ENCODE results near the gene QSOX1.
"Not testable (repeated sequence)": the region's sequence is repeated elsewhere in the genome, so short reads cannot be mapped to it uniquely, and the experiment has no call there.

QSOX1 gene

DNA sequence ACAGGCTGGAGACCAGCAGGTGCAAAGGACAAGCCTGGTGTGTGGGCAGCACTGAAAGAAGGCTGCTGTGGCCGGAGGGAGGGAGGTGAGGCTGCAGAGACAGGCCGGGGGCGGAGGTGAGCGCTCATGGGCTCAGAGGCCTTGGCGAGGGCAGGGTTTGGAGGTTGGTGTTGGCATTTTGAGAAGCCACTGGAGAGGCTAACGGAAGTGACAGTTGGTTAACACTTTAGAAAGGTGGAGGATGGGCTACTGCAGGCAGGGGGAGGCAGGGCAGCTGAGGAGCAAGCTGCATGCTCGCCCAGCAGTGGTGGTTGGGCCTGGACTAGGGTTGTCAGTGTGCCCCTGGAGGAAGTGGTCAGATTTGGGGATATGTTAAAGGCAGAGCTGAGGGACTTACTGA is 37.5 kb downstream of the QSOX1 start:
- no peak for DNase-seq (ENCODE audit: low read depth)

DNA sequence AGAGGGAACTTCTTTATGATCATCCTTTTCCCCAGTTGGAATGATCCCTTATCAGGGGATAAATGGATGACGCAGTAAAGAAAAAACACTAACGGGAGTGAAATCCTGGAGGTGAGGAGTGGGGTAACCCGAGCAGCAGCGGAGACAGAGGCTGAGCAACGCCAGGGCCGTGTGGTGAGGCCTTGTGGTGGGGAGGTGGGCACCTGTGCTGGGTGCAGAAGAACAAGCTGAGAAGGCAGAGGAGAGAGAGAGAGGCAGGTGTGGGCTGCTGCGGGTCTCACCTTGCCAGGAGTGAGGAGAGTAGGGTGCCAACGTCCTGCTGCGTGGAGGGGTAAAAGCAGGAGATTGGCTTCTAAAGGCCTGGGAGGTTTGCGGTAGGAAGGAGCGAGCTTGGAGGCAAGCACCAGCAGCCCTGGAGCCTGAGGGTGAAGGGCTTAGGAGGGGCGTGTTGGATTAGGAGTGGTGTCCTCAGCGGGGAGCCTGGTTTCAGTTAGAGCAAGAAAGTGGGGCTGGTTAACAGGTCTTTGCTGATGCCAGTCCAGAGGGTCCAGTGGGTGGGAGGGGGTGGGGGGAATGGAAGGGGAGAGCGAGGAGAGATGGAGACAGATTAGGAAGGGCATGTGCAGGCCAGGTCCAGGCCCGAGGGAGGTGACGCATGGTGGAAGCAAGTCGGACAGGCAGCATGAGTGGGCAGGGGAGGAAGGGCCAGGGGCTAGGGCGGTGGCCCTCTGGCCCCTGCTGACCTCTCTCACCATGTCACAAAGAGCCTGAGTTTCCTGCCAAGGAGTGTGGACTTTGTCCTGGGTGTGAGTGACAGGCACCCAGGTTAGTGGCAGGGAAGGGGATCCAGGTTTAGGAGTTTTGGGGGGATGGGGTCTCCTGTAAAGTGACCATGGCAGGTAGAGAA is 38.7 kb downstream of the QSOX1 start:
- no peak for DNase-seq (ENCODE audit: low read depth)

DNA sequence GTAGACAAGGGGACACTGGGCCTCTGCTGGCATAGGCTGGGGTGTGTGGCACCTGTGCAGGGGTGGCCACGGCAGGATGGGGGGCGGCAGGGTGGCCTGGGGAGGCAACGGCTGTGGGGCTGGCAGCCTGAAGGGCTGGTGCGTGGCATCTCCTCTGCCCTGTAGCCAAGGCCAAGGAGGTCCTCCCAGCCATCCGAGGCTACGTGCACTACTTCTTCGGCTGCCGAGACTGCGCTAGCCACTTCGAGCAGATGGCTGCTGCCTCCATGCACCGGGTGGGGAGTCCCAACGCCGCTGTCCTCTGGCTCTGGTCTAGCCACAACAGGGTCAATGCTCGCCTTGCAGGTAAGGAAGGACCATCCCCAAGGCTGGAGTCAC is 39.4 kb downstream of the QSOX1 start:
- no peak for DNase-seq (ENCODE audit: low read depth)

DNA sequence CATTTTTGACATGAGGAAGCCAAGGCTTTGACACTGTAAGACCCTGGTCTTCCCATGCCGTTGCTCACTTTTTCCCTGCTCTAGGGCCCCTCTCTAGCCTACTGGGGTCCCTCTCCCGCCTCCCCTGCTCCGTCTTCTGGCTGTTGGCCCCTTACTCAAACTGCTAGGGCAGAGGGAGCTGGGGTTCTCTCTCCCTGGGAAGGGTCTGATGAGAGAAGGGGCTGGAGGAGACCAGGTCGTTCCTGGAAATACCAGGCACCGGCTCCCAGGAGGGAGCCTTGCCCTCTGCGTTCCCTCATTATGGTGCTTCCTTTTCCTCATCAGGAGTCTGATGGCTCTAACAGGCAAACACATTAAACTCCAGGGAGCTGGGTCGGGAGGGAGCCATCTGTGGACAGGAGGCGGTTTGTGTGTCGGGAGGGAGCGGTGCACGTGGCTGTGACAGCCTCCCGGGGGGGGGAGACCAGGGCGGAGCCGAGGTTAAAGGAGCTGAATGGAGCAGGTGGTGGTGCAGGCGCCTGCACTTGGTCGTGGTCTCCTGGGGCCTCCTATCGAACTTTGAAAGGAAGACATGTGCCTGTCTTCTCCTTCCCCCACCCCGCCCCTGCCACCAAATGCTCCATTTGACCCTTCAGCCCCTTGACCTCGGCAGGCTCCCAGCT is 40.0 kb downstream of the QSOX1 start:
- no peak for DNase-seq (ENCODE audit: low read depth)

DNA sequence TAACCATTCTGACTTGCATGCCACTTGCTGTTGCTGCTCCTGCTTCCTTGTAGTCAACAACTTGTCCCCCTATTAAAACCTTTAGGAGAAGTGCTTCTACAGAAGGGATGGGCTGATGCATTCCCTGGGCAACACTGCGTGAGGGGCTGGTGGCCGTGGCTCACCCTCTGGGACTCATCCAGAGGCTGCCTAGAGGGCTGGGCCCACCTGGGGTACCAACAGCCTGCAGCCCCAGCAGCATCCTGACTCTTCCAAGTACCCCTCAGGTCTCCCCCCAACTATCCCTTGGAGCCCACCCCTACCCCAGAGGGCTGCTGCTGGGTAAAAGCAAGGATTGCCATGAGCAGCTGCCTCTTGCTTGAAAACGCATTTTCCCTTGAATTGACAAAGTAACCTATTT is 40.7 kb downstream of the QSOX1 start:
- no peak for DNase-seq (ENCODE audit: low read depth)

DNA sequence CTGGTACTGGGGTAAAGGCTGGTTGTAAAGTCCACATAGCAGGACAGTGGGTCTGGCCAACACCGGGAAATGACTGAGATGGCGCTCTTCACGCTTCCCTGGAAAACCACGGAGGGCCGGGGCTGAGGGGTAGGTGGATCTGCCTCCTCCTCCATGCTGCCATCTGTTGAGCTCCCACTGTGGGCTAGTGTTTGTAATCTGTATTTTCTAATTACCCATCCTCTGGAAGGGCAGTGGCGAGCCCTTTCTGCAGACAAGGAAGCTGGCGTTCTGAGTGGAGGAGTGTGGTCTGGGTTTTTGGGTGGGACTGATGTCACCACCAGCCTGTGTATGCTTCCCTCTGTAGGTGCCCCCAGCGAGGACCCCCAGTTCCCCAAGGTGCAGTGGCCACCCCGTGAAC is 41.2 kb downstream of the QSOX1 start:
- no peak for DNase-seq (ENCODE audit: low read depth)

DNA sequence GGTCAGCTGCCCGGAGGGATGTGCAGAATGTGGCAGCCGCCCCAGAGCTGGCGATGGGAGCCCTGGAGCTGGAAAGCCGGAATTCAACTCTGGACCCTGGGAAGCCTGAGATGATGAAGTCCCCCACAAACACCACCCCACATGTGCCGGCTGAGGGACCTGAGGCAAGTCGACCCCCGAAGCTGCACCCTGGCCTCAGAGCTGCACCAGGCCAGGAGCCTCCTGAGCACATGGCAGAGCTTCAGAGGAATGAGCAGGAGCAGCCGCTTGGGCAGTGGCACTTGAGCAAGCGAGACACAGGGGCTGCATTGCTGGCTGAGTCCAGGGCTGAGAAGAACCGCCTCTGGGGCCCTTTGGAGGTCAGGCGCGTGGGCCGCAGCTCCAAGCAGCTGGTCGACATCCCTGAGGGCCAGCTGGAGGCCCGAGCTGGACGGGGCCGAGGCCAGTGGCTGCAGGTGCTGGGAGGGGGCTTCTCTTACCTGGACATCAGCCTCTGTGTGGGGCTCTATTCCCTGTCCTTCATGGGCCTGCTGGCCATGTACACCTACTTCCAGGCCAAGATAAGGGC is 41.9 kb downstream of the QSOX1 start:
- no peak for DNase-seq (ENCODE audit: low read depth)

DNA sequence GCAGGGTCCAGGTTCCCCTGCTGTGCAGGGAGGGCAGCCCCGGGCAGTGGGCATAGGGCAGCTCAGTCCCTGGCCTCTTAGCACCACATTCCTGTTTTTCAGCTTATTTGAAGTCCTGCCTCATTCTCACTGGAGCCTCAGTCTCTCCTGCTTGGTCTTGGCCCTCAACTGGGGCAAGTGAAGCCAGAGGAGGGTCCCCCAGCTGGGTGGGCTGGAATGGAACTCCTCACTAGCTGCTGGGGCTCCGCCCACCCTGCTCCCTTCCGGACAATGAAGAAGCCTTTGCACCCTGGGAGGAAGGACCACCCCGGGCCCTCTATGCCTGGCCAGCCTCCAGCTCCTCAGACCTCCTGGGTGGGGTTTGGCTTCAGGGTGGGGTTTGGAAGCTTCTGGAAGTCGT is 42.6 kb downstream of the QSOX1 start:
- no peak for DNase-seq (ENCODE audit: low read depth)

DNA sequence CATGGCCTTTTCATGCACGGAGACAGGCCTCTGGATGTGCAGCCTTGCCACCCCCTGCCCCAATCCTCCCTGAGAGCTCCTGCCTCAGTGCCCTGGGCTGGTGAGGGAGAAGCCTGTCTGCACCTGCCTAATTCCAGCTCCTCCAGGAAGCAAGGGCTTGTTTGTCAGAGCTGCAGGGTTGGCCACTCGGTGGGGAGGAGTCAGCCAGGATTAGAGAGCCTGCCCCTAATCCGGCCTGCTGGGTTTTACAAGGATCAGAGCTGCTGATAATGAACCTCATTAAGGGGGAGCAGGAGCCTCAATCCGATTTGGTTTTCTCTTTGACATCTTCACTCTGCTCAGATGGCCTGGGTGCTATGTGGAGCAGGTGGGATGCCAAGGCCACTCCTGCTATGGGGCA is 43.5 kb downstream of the QSOX1 start:
- no peak for DNase-seq (ENCODE audit: low read depth)

DNA sequence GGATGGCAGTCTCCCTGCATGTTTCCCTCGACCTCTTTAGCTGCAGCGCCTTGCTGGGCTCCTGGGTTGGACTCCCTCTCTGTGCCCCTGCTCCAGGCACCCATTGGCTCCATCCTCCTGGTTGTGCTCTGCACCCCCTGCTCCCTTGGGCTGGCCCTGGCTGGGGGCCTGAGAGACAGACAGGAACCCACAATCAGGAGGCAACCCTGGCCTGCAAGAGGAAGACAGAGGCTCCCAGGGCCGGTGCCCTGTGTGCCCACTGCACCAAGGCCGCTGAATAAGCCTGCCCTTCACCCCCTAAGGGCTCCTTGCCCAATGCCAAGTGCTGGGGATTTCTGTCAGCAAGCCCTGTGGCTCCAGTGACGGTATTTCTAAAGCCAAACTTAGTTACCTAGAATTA is 43.9 kb downstream of the QSOX1 start:
- no peak for DNase-seq (ENCODE audit: low read depth)

DNA sequence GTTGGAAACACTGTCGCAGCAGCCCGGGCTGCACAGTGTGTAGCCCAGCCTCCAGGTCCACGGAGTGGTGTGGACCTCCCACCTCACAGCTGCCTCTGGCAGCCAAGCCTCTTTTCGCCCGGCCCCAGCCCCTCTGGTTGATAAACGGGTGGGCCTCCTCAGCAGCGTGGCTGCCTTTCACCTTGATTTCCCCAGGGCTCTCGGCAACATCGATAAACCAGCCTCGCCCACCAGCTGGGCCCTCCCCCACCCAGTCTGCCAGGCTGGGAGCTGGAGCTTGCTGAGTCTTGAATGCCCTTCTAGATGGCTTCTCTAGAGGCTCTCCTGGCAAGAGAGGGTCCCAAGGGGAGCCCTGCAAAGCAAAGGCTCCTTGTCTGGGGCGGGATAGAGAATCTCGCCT is 44.3 kb downstream of the QSOX1 start:
- no peak for DNase-seq (ENCODE audit: low read depth)

DNA sequence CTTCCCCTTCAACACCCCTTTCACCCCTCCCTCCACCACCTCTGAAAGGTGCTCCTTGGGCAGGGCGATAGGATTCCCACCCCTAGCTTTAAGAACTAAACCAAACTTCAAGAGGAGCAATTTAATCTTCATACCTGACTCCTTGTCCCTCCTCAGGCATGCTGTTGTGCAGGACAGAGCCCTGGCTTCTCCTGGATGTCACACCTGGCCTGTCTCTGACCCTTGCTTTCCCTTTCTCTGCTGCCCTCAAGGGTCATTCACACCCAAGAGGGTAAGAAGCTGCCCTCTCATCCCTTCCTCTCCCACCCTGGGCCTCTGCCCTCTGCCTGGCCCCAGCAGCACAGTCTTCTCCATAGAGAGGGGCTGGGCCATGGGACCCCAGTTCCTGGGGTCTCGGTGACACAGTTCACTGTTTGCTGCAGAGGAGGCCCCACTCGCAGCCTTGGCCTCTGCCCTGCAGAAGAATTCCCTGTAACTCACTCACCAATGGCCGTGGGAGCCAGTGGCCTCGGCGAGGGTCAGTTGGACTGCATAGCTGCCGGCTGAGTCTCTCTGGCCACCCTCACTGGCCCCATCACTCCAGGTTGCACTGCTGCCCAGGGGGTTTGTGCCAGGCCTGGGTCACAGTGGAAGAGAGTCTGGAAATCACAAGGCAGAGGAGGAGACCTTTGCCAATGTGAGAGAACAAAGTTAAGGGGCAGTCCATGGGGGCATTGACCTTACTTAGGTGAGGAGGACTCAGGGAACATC is 47.0 kb downstream of the QSOX1 start:
- no peak for DNase-seq (ENCODE audit: low read depth)

DNA sequence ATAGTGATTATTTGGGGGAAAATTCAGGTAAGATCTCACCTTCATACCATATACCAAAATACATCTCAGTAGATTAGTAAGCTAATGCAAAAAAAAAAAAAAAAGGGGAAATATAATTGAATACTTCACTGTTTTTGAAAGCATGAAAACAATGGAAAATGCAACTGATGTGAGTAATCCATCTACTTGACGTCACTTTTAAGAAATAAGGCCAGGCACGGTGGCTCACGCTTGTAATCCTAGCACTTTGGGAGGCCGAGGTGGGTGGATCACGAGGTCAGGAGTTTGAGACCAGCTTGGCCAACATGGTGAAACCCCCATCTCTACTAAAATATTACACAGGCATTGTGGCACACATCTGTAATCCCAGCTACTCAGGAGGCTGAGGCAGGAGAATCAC is 47.9 kb downstream of the QSOX1 start:
- DNase-seq (ENCODE audit: low read depth), result not testable (repeated sequence)

DNA sequence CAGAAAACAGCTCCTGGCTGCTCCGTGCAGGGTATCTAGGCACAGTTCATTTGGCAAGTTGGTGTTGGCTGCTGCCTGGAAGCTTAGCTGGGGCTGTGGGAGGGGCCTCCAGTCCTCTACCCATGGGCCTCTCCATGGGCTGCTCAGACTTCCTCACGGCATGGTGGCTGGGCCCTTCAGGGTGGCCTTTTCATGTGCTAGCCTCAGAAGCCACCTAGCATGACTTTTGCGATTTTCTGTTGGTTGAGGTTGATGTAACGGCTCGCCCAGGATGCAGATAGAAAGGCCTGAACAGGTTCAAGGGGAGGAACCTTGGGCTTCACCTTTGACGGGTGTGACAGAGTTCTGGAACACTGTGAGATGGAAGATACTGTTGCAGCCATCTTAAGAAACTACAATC is 49.6 kb downstream of the QSOX1 start:
- no peak for DNase-seq (ENCODE audit: low read depth)

DNA sequence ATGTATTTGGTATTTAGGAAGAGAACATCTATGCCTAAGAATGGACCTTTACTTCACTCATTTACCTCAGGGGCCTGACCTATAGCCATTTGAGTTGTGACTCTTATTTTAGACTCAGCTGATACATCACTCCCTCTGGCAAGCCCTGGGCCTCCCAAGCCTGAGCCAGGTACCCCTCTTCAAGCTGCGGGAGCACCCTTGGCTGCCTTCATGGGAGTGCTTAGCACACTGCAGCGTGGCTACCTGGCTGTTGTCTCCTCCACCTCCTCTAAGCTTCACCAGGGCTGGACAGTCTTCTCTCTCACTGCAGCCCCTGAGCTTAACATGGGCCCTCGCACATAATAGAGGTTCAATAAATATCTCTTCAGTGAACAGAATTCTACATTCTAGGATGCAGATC is 51.9 kb downstream of the QSOX1 start:
- DNase-seq (ENCODE audit: low read depth), result no peak

DNA sequence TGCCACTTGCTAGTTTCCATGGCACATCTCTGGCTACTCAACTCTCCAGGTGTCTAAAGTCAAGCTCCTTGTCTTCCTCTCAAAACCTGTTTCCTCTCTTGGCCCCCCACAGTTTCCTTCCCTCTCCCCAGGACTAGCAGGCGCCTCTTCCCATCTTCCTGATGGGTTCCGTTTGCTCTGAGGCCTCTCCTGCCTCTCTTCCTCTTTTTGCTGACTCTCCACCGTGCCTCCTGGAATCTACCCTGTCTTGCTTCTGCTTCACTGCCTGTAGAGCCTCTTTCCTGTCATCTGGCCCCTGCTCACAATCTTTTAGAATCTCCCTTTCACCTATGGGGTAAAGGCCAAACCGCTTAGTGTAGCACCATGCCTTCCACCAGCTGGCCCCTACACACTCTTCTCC is 53.6 kb downstream of the QSOX1 start:
- no peak for DNase-seq (ENCODE audit: low read depth)

DNA sequence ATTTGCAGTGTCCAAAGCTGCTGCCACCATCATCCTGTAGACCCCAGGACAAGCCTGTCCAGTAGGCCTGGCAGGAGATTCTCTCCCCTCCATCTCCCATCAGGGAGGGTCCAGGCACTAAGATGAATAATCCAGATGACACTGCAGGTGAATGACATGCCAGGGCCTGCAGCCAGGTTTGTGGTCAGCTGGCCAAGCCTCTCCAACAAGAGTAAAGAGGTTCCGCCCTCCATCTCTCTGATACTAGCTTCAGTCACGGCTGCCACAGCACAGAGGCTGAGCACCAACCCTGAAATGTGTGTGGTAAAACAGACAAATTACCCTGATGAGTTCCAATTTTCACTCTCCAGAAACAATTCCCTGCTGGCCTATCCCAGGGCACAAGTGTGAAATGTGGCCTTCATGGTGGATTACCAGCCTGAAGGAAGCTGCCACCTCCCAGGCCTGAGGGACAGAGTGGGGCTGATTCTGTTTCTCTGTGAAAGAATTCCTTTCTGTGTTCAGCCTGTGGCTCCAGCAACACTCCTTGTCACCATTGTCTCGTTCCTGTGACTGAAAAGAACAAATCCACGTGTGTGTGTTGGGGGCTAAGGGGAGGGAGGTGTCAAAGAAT is 55.4 kb downstream of the QSOX1 start:
- DNase-seq (ENCODE audit: low read depth), result no peak

DNA sequence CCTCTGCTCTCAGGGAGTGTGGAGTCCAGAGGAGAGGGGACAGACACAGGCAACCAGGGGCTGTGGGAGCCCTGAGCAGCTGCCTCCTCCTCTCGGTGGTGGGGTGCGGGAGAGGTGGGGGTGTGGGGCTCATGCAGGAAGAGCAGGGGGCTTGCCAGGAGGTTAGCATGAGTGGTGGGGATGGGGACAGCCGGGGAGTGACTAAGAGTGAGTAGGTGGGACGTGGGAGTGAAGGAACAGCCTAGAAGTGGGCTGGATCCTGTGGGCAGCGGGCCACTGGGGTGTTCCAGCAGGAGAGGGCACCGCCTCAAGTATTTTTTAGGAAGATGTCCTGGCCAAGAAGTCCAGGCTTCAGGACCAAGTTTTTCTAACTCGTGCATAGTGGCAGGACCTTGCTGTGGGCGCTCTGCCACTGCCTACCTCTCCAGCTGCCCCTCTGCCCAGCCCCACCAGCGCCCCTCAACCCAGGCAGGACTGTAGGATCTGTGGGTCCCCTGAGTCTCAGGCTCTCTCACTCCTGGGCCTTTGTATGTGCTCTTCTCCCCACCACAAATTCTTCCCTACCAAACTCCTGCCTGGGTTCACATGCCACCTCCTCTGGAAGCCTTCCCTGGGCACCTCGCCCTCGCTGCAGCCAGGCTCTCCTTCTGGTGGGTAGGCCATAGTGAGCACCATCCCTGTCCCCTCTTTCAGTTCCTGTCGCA is 56.6 kb downstream of the QSOX1 start:
- DNase-seq (ENCODE audit: low read depth), result no peak

DNA sequence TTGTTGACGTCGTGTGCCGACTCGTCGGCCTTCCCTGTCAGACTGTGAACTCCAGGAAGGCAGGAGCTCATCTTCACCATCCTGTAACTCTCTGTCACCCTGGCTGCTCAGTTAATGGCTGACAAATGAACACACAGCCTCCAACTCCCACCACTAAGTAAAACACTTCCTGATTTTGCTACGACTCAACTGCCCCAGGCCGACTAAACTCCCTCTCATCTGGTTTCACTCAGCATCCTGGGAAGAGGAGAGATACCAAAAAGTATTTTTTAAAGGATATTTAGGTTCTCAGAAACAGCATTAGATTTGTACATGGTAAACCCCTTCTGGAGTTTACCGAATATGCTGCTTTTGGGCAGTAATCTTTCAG is 57.2 kb downstream of the QSOX1 start:
- no peak for DNase-seq (ENCODE audit: low read depth)

DNA sequence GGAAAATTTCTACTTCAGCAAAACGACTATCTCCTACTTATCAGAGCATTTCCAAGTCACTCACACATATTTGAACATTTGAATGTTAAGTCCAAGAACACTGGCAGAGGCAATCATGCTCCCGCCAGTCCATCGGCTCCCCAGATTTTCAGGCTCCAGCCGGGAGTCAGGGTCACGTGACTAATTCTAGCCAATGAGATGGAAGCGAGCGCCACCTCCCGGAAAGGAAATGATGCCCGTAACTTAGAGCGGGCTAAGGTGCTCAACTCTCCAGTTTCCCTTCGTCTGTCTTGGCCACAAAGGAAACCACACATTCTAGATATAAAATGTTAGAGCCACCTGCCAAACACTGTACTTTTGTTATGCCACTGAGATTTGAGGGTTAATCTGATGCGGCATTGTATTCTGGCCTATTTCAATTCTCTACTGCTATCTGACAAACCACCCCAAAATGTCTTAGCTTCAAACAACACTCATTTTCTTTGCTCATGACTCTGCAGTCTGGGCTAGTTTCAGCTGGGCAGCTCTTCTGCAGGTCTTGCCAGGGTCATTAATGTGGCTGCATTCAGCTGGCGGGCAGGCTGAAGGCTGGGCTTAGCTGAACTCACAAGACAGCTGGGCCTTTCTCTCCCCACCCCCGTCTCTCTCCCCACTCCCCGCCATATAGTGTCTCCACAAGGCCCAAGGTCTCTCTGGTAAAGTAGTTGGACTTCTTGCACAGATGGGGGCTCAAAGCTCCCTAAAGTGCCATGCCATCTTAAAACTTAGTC is 58.9 kb downstream of the QSOX1 start:
- DNase-seq (ENCODE audit: low read depth), result no peak

All from fibroblast of the conjunctiva (primary cell).